Central memory CD8-positive, alpha-beta T cell (primary cell): Measurements from ENCODE around the gene CEP162.
"Not testable (repeated sequence)": the region's sequence is repeated elsewhere in the genome, so short reads cannot be mapped to it uniquely, and the experiment has no call there.

Source experiments
- ATAC-seq: fragments of 150-1000 bp; cut with Tn5 transposase; replicated peaks from 2 replicates; pipeline ENCODE4 v1.10.0; 2022; ENCODE audit warnings: mild to moderate bottlenecking, moderate FRiP score, moderate number of reproducible peaks; ENCODE audit not compliant: poor library complexity, severe bottlenecking; ENCODE audit errors: extremely low read depth
- DNase-seq, 2 donors: peaks; one replicate each; pipeline ENCODE4 v3.0.0; 2021; ENCODE audit warnings: low spot score in 2 of 2
- H3K27ac Mint-ChIP-seq: one replicate; pipeline ENCODE4 v1.8.0; 2022; ENCODE audit warnings: low read depth, mild to moderate bottlenecking, moderate library complexity, mixed read lengths
- H3K27me3 Mint-ChIP-seq: one replicate; pipeline ENCODE4 v1.8.0; 2022; ENCODE audit warnings: mixed read lengths
- H3K36me3 Mint-ChIP-seq: one replicate; pipeline ENCODE4 v1.8.0; 2022; ENCODE audit warnings: mild to moderate bottlenecking, moderate library complexity, mixed read lengths; ENCODE audit not compliant: insufficient read depth
- H3K4me1 Mint-ChIP-seq: one replicate; pipeline ENCODE4 v1.8.0; 2022; ENCODE audit warnings: mixed read lengths
- H3K4me3 Mint-ChIP-seq: one replicate; pipeline ENCODE4 v1.8.0; 2022; ENCODE audit warnings: mild to moderate bottlenecking, moderate library complexity, mixed read lengths
- H3K9me3 Mint-ChIP-seq: one replicate; pipeline ENCODE4 v1.8.0; 2022; ENCODE audit warnings: mixed read lengths

CEP162 gene

GRCh38 chr6:84218091-84218490 lies 9.4 kb downstream of the CEP162 start:
- H3K36me3 Mint-ChIP-seq = peaks cover 2% of the 10 kb centered on the region
- H3K27ac Mint-ChIP-seq = no peak overlapping the region
- no peaks in the 10 kb centered on the region for H3K27me3 Mint-ChIP-seq
- H3K4me1 Mint-ChIP-seq = no peaks in the 10 kb centered on the region
- no peak for ATAC-seq
- no peak overlapping the region for H3K4me3 Mint-ChIP-seq
- DNase-seq = no peak
- H3K9me3 Mint-ChIP-seq = no peaks in the 10 kb centered on the region

- Mint-ChIP-seq H3K9me3 (no peaks in the 10 kb centered on the region), H3K4me1 (no peaks in the 10 kb centered on the region), H3K36me3 (peaks cover 6% of the 10 kb centered on the region), H3K27me3 (no peaks in the 10 kb centered on the region), H3K27ac (no peak overlapping the region), H3K4me3 (no peak overlapping the region)
- DNase-seq = no peak
- no peak for ATAC-seq
Measured at GRCh38 chr6:84213217-84213616, 14.2 kb downstream of the CEP162 start.

- H3K4me3 Mint-ChIP-seq = no peak overlapping the region
- H3K36me3 Mint-ChIP-seq = peaks cover 6% of the 10 kb centered on the region
- H3K27me3 Mint-ChIP-seq = no peaks in the 10 kb centered on the region
- ATAC-seq = no peak
- no peak overlapping the region for H3K27ac Mint-ChIP-seq
- no peaks in the 10 kb centered on the region for H3K9me3 Mint-ChIP-seq
- DNase-seq = no peak
- peaks cover 8% of the 10 kb centered on the region for H3K4me1 Mint-ChIP-seq
Measured at GRCh38 chr6:84204011-84204410, 23.4 kb downstream of the CEP162 start.

- H3K27me3 Mint-ChIP-seq, H3K9me3 Mint-ChIP-seq, DNase-seq, ATAC-seq, H3K4me3 Mint-ChIP-seq, H3K27ac Mint-ChIP-seq, H3K4me1 Mint-ChIP-seq: not testable (repeated sequence)
- H3K36me3 Mint-ChIP-seq = peaks cover 16% of the 10 kb centered on the region
Measured at GRCh38 chr6:84199987-84200386, 27.5 kb downstream of the CEP162 start.

- no peaks in the 10 kb centered on the region for H3K4me1 Mint-ChIP-seq
- no peak overlapping the region for H3K27ac Mint-ChIP-seq
- peaks cover 22% of the 10 kb centered on the region for H3K36me3 Mint-ChIP-seq
- no peak for ATAC-seq
- no peak for DNase-seq
- H3K4me3 Mint-ChIP-seq = no peak overlapping the region
- no peaks in the 10 kb centered on the region for H3K9me3 Mint-ChIP-seq
- H3K27me3 Mint-ChIP-seq = no peaks in the 10 kb centered on the region
Measured at GRCh38 chr6:84197708-84198107, 29.7 kb downstream of the CEP162 start.

GRCh38 chr6:84193114-84193708 lies 34.2 kb downstream of the CEP162 start:
- no peak overlapping the region for H3K4me3 Mint-ChIP-seq
- H3K27ac Mint-ChIP-seq = no peak overlapping the region
- no peak for DNase-seq
- H3K36me3 Mint-ChIP-seq = peaks cover 23% of the 10 kb centered on the region
- ATAC-seq = no peak
- H3K4me1 Mint-ChIP-seq = no peaks in the 10 kb centered on the region
- H3K9me3 Mint-ChIP-seq = no peaks in the 10 kb centered on the region
- no peaks in the 10 kb centered on the region for H3K27me3 Mint-ChIP-seq

GRCh38 chr6:84191802-84192201 lies 35.6 kb downstream of the CEP162 start:
- no peaks in the 10 kb centered on the region for H3K9me3 Mint-ChIP-seq
- peaks cover 21% of the 10 kb centered on the region for H3K36me3 Mint-ChIP-seq
- H3K27ac Mint-ChIP-seq = no peak overlapping the region
- no peaks in the 10 kb centered on the region for H3K27me3 Mint-ChIP-seq
- ATAC-seq = no peak
- H3K4me1 Mint-ChIP-seq = no peaks in the 10 kb centered on the region
- no peak for DNase-seq
- H3K4me3 Mint-ChIP-seq = no peak overlapping the region

GRCh38 chr6:84189356-84189755 lies 38.1 kb downstream of the CEP162 start:
- H3K9me3 Mint-ChIP-seq, H3K27ac Mint-ChIP-seq, ATAC-seq, H3K4me1 Mint-ChIP-seq, DNase-seq, H3K4me3 Mint-ChIP-seq, H3K27me3 Mint-ChIP-seq: not testable (repeated sequence)
- peaks cover 14% of the 10 kb centered on the region for H3K36me3 Mint-ChIP-seq

- H3K27ac Mint-ChIP-seq = no peak overlapping the region
- no peaks in the 10 kb centered on the region for H3K4me1 Mint-ChIP-seq
- ATAC-seq (no peak), DNase-seq (no peak)
- no peaks in the 10 kb centered on the region for H3K27me3 Mint-ChIP-seq
- peaks cover 4% of the 10 kb centered on the region for H3K36me3 Mint-ChIP-seq
- no peak overlapping the region for H3K4me3 Mint-ChIP-seq
- H3K9me3 Mint-ChIP-seq = no peaks in the 10 kb centered on the region
Measured at GRCh38 chr6:84183430-84183829, 44.0 kb downstream of the CEP162 start.

GRCh38 chr6:84182001-84182400 lies 45.4 kb downstream of the CEP162 start:
- ATAC-seq = no peak
- DNase-seq = no peak
- H3K27me3 Mint-ChIP-seq = no peaks in the 10 kb centered on the region

GRCh38 chr6:84177241-84177640 lies 50.2 kb downstream of the CEP162 start:
- no peaks in the 10 kb centered on the region for H3K9me3 Mint-ChIP-seq
- H3K27ac Mint-ChIP-seq = no peak overlapping the region
- DNase-seq (no peak), ATAC-seq (no peak)
- H3K4me3 Mint-ChIP-seq = no peak overlapping the region
- H3K27me3 Mint-ChIP-seq = no peaks in the 10 kb centered on the region
- peaks cover 12% of the 10 kb centered on the region for H3K36me3 Mint-ChIP-seq
- H3K4me1 Mint-ChIP-seq = no peaks in the 10 kb centered on the region

More at GRCh38 chr6:84182001-84182400, 45.4 kb downstream of the CEP162 start:
- H3K4me3 Mint-ChIP-seq = no peak overlapping the region
- no peaks in the 10 kb centered on the region for H3K9me3 Mint-ChIP-seq
- peaks cover 6% of the 10 kb centered on the region for H3K36me3 Mint-ChIP-seq
- H3K27ac Mint-ChIP-seq = no peak overlapping the region
- H3K4me1 Mint-ChIP-seq = no peaks in the 10 kb centered on the region

- no peaks in the 10 kb centered on the region for H3K27me3 Mint-ChIP-seq
- H3K36me3 Mint-ChIP-seq = peaks cover 14% of the 10 kb centered on the region
- DNase-seq (no peak), ATAC-seq (no peak)
- H3K9me3 Mint-ChIP-seq = no peaks in the 10 kb centered on the region
- H3K4me3 Mint-ChIP-seq = no peak overlapping the region
- no peak overlapping the region for H3K27ac Mint-ChIP-seq
- no peaks in the 10 kb centered on the region for H3K4me1 Mint-ChIP-seq
Measured at GRCh38 chr6:84172574-84172973, 54.9 kb downstream of the CEP162 start.

- no peak for ATAC-seq
- Mint-ChIP-seq H3K9me3 (no peaks in the 10 kb centered on the region), H3K27me3 (no peaks in the 10 kb centered on the region), H3K36me3 (peaks cover 13% of the 10 kb centered on the region), H3K4me1 (no peaks in the 10 kb centered on the region), H3K27ac (no peak overlapping the region), H3K4me3 (no peak overlapping the region)
- no peak for DNase-seq
Measured at GRCh38 chr6:84172080-84172479, 55.4 kb downstream of the CEP162 start.

- Mint-ChIP-seq H3K4me1 (no peaks in the 10 kb centered on the region), H3K27me3 (no peaks in the 10 kb centered on the region), H3K27ac (no peak overlapping the region)
Measured at GRCh38 chr6:84167457-84167856, 60.0 kb downstream of the CEP162 start.

More at GRCh38 chr6:84167457-84167856, 60.0 kb downstream of the CEP162 start:
- H3K36me3 Mint-ChIP-seq = peaks cover 7% of the 10 kb centered on the region
- no peaks in the 10 kb centered on the region for H3K9me3 Mint-ChIP-seq
- DNase-seq (no peak), ATAC-seq (no peak)
- no peak overlapping the region for H3K4me3 Mint-ChIP-seq
